Embryonic facial prominence (tissue), 1 donor: Measurements from ENCODE around the gene ANP32B.

Source experiments
- DNase-seq: peaks from one replicate; pipeline ENCODE4 v3.0.0-alpha.2; 2016; ENCODE audit errors: extremely low spot score

Gene ANP32B

DNA sequence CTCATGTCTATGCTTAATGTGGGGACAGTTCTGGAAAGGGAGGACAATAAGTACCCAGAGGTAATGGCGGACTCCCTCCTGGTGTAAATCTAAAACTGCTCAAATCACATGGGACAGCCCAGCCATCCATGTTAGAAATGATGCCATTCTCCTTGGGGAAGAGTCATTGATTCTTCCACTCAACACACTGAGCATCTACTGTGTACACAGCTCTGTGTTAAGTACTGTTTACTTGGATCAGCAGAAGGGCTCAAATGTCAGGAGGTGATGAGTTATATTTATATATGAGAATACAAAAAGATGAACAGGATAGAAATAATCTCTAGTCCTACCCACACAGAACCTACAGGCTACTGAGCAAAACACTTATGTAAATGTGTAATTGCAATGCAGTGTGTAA is 41.6 kb downstream of the ANP32B start:
- DNase-seq = no peak

DNA sequence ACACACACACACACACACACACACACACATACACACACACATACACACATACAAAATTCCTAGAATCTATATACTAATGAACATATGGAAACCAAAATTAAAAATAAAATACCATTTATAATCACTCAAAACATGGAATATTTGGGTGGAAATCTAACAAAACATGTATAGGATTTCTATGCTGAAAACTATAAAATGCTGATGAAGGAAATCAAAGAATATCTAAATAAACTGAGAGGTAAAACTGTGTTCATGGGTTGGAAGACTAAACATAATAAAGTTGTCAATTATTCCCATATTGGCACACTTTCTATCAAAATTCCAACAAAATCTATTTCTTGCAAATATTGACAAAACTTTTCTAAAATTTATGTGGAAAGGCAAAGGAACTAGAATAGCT is 48.0 kb downstream of the ANP32B start:
- DNase-seq = no peak

DNA sequence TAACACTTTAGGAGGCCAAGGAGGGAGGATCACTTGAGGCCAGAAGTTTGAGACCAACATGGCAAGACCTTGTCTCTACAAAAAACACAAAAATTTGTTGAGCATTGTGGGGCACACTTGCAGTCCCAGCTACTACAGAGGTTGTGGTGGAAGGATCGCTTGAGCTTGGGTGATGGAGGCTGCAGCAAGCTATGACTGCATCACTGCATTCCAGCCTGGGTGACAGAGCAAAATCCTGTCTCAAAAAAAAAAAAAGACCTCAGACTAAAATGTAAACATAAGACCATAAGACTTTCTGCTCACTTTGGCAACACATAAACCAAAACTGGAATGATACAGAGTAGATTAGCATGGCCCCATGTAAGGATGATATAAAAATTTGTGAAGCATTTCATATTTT is 48.8 kb downstream of the ANP32B start:
- no peak for DNase-seq

GRCh38 chr9:98034593-98035546 is 51.7 kb downstream of the ANP32B start:
- DNase-seq = no peak

GRCh38 chr9:98037357-98037756 is 54.2 kb downstream of the ANP32B start:
- no peak for DNase-seq

DNA sequence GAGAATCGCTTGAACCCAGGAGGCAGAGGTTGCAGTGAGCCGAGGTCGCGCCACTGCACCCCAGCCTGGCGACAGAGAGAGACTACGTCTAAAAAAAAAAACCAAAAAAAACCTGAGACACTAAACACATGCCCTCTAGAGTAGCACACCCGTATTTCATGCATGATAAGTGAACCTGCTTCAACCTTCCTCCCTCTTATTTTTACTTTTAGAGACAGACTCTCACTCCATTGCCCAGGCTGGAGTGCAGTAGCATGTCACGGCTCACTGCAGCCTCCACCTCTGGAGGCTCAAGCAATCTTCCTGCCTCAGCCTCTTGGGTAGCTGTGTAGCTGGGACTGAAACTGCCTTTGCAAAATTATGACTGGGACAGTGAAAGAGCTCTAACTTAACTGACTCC is 55.8 kb downstream of the ANP32B start:
- DNase-seq = no peak

GRCh38 chr9:98039607-98040017 is 56.5 kb downstream of the ANP32B start:
- no peak for DNase-seq

- no peak for DNase-seq
Observed at GRCh38 chr9:98040212-98040611, 57.1 kb downstream of the ANP32B start.

- no peak for DNase-seq
Observed at GRCh38 chr9:98043915-98044314, 60.8 kb downstream of the ANP32B start.

- no peak for DNase-seq
Observed at GRCh38 chr9:98045234-98046179, 62.4 kb downstream of the ANP32B start.

DNA sequence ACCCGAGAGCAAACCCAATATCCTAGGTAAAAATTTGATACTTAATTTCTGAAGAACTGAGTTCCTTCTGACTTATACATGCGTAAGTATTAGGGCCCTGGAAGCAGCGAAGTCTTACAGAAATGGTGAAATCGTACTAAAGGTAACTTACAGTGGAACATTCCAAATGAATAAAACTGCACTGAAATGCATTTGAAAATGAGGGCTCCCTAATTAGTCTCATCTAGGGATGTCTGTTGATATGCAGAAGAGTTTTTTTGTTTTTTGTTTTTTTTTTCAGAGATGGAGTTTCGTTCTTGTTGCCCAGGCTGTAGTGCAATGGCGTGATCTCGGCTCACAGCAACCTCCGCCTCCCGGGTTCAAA is 63.0 kb downstream of the ANP32B start:
- DNase-seq = no peak

GRCh38 chr9:98047002-98047401 is 63.9 kb downstream of the ANP32B start:
- no peak for DNase-seq

DNA sequence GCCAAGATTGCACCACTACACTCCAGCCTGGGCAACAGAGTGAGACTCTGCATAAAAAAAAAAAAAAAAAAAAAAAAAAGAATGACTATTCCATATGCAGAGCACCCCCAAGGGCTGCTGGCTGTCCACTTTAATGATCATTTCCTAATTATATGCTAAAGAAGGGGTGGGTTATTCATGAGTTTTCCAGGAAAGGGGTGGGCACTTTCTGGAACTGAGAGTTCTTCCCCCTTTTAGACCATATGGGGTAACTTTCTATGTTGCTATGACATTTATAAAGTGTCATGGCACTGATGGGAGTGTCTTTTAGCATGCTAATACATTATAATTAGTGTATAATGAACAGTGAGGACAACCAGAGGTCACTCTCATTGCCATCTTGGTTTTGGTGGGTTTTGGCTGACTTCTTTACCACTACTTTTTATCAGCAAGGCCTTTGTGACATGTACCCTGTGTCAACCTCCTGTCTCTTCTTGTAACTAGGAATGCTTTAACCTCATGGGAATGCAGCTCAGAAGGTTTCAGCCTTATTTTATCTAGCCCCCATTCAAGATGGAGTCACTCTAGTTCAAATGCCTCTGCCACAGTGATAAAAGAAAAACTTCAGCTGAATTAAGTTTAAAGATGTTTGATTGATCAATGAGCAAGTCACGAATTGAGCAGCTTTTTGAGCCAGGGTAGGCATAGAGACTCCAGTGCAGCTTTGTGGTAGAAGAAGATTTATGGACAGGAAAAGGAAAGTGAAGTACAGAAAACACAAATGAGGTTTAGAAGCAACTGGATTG is 66.3 kb downstream of the ANP32B start:
- no peak for DNase-seq

DNA sequence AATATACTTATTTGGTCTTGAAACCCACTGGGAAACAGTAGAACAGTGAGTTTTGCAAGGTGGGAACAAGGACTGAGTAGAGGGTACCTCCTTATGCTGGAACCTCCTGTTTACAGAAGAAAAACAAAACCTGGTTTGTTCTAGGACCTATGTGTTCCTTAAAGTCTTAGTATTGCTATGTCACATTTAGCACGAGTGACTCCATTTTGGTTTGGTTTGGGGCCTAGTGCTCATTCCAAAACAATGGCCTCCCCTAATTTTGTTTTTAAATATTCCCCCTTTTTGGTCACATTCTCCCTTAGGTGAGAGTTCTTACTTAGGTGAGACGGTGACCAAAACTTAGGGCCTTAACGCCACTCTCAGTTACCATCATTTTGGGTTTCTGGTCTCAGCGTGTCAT is 67.2 kb downstream of the ANP32B start:
- no peak for DNase-seq

DNA sequence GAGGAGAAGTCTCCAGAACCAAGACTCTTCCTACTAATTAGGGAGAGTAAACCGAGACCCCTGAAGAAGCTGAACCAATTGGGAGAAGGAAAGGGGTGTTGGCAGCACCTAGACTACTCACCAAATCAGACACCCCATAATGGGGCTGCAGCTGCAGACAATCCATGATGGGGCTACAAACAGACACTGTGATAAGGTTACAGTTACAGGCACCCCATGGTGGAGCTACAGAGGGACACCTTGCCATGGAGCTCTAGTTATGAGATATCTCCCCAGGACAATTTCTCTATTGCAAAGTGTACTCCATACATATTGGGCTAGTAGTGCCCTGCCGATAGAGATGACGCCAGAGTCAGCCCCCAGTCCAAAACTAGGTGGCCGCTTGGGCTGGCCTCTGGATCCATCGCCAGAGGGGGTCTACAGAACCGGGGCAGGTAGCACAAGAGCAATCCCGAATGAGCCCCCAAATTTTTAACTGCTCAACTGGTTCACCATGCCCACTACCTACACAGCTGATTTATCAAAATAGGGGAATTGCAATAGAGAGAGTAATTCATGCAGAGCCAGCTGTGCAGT is 71.3 kb downstream of the ANP32B start:
- DNase-seq = no peak

GRCh38 chr9:98056269-98057137 is 73.4 kb downstream of the ANP32B start, which contains the start of gene NANS:
Gene NANS, plus strand, starts transcription at chr9:98056732. Its CDS starts 77 bp downstream, at chr9:98056809.
- DNase-seq = peak; percentile 85

DNA sequence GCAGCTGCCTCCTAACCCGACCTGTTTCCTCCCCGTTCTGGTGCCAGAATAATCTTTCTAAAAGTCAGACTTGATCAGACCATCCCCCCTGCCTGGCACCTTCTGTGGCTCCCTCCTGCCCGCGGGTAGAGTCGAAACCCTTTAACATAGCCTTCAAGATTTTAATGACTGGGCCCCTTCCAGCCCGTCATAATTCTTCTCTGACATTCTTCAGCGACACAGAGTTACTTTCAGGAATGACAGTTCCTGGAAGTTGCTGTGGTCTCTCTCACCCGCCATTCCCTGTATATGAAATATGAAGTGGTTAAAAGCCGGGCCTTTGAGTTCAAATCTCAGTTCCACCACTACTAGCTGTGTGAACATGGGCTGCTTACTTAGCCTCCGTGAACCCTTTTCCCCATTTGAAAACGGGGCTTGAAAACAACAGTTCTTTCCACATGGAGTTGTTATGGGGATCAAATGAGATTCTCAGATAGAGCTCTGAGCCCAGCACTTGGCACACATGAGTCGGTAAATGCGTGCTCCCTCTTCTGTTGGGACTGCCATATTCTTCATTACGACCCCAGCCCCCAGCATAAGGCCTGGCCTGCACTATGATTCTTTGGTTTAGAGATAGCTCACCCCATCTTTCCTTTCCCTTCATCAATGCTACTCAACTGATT is 74.1 kb downstream of the ANP32B start:
- peak; percentile 38 for DNase-seq

GRCh38 chr9:98062161-98062560 is 79.0 kb downstream of the ANP32B start:
- DNase-seq = no peak

- no peak for DNase-seq
Observed at GRCh38 chr9:98064623-98065392, 81.7 kb downstream of the ANP32B start.
